SH-SY5Y (cell line): ENCODE data around the gene BBS9.

Source experiments
- GATA2 ChIP-seq: IDR thresholded peaks from 2 replicates; pipeline ENCODE4 v1.6.1; 2011; ENCODE audit warnings: mild to moderate bottlenecking, low read depth, low read length
- GATA3 ChIP-seq: IDR thresholded peaks from 2 replicates; pipeline ENCODE4 v1.6.1; 2011; ENCODE audit warnings: low read depth, mild to moderate bottlenecking, low read length, moderate library complexity

DNA sequence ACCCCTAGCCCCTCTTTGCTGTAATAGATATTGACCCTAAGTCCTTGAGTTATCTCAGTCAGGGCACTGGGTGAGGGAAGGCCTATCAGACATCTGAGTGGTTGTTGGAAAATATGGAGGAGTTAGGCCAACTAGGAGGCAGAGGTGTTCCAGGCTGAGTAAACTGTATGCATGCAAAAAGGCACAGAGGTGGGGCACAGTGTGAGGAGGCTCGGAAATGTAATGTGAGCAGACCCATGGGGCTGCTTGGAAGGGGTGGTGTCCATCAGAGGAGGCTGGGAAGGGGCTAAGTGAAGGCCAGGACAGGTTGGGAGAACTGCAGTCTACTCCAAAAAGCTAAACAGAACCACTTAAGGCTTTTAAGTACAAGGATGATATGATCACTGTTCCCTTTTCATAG, 452.7 kb downstream of the BBS9 start:
- TF ChIP-seq GATA2 (no peak), GATA3 (no peak)
